GM13976 (cell line): ENCODE data around the gene EXOC3.

ENCODE experiments used
- DNase-seq: peaks from one replicate; pipeline ENCODE4 v3.0.0; 2012; ENCODE audit warnings: low spot score
- in situ Hi-C: fragments of 300-500 bp; cut with MboI; formaldehyde crosslinking; loops from one replicate; pipeline ENCODE4 v1.12.0; 2022; ENCODE audit warnings: low sequenced_read_pairs, mixed read lengths, inconsistent platforms; ENCODE audit not compliant: unreplicated experiment
- TF ChIP-seq, protein P1 (sequence below): IDR thresholded peaks from 2 replicates; pipeline ENCODE4 v1.5.1; 2012; ENCODE audit warnings: borderline replicate concordance, mild to moderate bottlenecking; ENCODE audit not compliant: insufficient read depth; ENCODE audit errors: extremely low read depth, missing control alignments, control extremely low read depth

Gene EXOC3

DNA sequence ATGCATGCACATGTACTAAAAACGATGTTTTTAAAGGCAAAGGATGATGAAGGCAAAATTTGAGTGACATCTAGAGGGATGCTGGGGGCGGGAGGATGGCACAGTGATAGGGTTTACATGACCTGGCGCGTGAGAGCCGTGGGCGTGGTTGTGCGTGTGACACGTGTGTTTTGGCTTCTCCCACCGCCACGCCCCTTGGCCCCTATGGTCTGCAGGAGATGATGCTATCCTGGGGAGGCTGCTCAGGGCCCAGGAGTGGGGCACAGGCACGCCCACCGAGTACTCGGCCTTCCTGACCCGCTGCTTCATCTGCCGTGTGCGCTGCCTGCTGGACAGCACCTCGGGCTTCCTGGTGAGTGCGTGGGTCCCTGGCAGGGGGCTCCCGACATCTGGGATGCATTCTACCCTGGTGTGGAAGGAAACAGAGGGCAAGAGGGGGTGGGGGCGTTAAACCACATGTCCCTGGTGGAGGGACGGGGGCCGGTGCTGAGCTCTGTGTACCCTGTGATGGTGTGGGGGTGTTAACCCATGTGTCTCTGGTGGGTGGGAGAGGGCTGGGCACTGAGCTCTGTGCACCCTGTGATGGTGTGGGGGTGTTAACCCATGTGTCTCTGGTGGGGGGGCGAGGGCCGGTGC, 19.2 kb upstream of the EXOC3 start:
- in situ Hi-C loops: no loop called here
- DNase-seq: no peak
- TF ChIP-seq, protein P1, sequence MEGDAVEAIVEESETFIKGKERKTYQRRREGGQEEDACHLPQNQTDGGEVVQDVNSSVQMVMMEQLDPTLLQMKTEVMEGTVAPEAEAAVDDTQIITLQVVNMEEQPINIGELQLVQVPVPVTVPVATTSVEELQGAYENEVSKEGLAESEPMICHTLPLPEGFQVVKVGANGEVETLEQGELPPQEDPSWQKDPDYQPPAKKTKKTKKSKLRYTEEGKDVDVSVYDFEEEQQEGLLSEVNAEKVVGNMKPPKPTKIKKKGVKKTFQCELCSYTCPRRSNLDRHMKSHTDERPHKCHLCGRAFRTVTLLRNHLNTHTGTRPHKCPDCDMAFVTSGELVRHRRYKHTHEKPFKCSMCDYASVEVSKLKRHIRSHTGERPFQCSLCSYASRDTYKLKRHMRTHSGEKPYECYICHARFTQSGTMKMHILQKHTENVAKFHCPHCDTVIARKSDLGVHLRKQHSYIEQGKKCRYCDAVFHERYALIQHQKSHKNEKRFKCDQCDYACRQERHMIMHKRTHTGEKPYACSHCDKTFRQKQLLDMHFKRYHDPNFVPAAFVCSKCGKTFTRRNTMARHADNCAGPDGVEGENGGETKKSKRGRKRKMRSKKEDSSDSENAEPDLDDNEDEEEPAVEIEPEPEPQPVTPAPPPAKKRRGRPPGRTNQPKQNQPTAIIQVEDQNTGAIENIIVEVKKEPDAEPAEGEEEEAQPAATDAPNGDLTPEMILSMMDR: no peak

DNA sequence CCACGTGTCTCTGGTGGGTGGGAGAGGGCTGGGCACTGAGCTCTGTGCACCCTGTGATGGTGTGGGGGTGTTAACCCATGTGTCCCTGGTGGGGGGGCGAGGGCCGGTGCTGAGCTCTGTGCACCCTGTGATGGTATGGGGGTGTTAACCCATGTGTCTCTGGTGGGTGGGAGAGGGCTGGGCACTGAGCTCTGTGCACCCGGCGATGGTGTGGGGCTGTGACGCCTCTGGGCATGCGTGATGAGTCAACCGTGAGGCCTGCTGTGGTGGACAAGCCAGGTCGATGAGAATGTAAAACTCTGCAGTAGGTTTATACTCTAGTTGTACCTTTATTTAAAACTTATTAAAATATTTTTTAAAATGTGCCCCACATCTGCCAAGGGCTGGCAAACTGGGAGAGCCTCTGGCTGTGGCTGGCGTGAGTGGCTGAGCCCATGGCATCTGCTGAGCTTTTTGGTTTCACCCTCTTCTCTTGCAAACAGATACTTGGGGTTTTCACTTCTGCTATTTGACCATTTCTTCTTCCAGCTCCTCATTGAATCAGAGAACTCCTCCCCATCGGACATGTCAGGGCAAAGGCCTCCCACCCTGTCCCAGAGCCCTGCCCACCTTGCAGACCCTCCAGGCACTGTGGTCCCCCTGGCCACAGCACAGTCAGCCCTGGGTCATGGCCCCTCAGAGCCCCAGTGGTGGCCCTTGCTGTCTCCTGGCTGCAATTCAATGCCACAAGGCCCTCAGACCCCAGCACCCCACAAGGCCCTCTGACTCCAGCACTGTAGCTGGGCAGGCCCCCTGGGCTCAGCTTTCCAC, 18.5 kb upstream of the EXOC3 start:
- DNase-seq: peak; percentile 88
- in situ Hi-C loops: no loop called here
- TF ChIP-seq, protein P1: no peak

- TF ChIP-seq, protein P1: no peak
- in situ Hi-C loops: no loop called here
- no peak for DNase-seq
Measured at GRCh38 chr5:425714-426113, 17.3 kb upstream of the EXOC3 start.

- in situ Hi-C loops: no loop called here
- no peak for DNase-seq
Measured at GRCh38 chr5:426392-426976, 16.5 kb upstream of the EXOC3 start.

DNA sequence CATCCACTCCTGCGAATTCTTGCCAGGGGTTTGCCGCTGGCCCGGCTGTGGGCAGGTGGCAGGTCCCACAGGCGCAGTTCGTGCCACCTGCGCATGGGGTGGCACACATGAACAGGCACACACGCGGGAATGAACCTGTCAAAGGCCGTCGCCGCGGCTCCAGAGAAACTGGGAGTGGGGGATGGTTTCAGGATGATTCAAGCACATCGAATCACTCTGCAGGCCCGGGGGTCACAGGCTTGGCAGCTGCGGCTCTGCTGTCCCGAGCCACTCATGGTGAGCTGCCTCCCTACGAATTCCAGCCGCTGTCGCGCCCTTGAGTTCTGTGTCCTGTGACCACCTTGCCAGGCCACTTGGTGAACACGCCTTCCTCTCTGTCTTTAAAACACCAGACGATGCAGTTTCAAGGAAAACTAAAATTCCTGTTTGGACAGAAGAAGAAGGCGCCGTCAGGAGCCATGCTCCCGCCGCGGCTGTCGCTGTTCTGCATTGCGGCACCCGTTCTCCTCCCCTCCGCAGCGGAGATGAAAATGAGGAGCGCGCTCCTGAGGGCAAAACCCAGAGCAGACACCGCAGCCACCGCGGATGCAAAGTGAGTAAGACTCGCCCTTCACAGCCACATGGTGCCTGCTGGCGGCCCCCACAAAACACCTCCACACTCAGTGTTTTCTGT, 15.4 kb upstream of the EXOC3 start:
- no peak for DNase-seq
- in situ Hi-C loops: no loop called here
- TF ChIP-seq, protein P1: no peak

More at GRCh38 chr5:426392-426976, 16.5 kb upstream of the EXOC3 start:
- TF ChIP-seq, protein P1: no peak

DNA sequence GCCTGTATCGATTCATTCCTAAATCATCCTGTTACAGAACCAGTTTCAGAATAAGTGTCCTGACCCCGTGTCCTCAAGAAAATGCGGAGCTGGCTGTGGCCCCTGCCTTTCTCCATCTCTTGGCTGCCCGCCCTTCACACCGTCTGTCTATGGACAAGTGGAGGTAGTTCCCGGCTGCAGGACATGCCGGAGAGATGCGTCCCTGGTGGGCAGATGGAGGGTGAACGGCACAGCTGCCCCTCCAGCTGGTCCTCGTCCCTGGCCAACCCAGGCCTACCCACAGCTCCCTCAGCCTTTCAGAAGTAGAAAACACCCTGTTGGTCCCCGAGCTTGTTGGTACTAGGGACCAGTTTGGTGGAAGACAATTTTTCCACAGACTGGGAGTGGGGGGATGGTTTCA, 14.8 kb upstream of the EXOC3 start:
- TF ChIP-seq, protein P1: no peak
- no peak for DNase-seq
- in situ Hi-C loops: no loop called here
